Osteoblast (primary cell): ENCODE data around the gene USP50. TPM values are rescaled to one million over a fixed set of nuclear protein-coding genes. Genes with fewer than 3 reads are reported as not detected.

Experiments used
- DNase-seq: peaks from one replicate; pipeline ENCODE4 v3.0.0; 2011; ENCODE audit warnings: low spot score, mixed read lengths; ENCODE audit not compliant: insufficient read length; ENCODE audit errors: missing footprints
- H2AFZ ChIP-seq: 2 replicates; pipeline ENCODE4 v1.6.0; 2011; ENCODE audit warnings: mild to moderate bottlenecking, low read length
- H3K27ac ChIP-seq: 2 replicates; pipeline ENCODE4 v1.5.1; 2011; ENCODE audit warnings: mild to moderate bottlenecking, low read depth, low read length, moderate library complexity
- H3K27me3 ChIP-seq: 2 replicates; pipeline ENCODE4 v1.6.0; 2012; ENCODE audit warnings: mild to moderate bottlenecking, control low read depth, inconsistent platforms, low read length, moderate library complexity; ENCODE audit not compliant: insufficient read depth
- H3K36me3 ChIP-seq: 2 replicates; pipeline ENCODE4 v1.5.1; 2011; ENCODE audit warnings: mild to moderate bottlenecking, low read length, control low read depth, moderate library complexity; ENCODE audit not compliant: insufficient read depth
- H3K4me1 ChIP-seq: 2 replicates; pipeline ENCODE4 v1.5.1; 2011; ENCODE audit warnings: mild to moderate bottlenecking, low read length, control low read depth, moderate library complexity; ENCODE audit not compliant: insufficient read depth
- H3K4me2 ChIP-seq: 2 replicates; pipeline ENCODE4 v1.6.0; 2011; ENCODE audit warnings: mild to moderate bottlenecking, low read length; ENCODE audit not compliant: insufficient read depth
- H3K4me3 ChIP-seq: fragments of 200-600 bp; sonication (generic); 3 replicates; pipeline ENCODE4 v1.5.1; 2012; ENCODE audit warnings: mild to moderate bottlenecking, low read length, inconsistent platforms; ENCODE audit not compliant: insufficient read depth
- H3K79me2 ChIP-seq: 2 replicates; pipeline ENCODE4 v1.6.0; 2012; ENCODE audit warnings: mild to moderate bottlenecking, low read length, control low read depth, inconsistent platforms; ENCODE audit not compliant: insufficient read depth
- H3K9me3 ChIP-seq: 2 replicates; pipeline ENCODE4 v1.5.1; 2011; ENCODE audit warnings: low read depth, low read length, control low read depth
- H4K20me1 ChIP-seq: 2 replicates; pipeline ENCODE4 v1.6.0; 2012; ENCODE audit warnings: mild to moderate bottlenecking, low read length, control low read depth; ENCODE audit not compliant: insufficient read depth
- CTCF ChIP-seq: IDR thresholded peaks from 2 replicates; pipeline ENCODE4 v1.5.1; 2011; ENCODE audit warnings: mild to moderate bottlenecking, low read depth, low read length, moderate library complexity; ENCODE audit errors: extremely low read depth
- total RNA-seq: library from RNA; depleted of rRNA; stranded (reverse); fragments of >200 nt; gene quantifications from 2 replicates; pipeline ENCODE4 v1.2.3, GENCODE V29; 2012

Gene USP50
- total RNA-seq, 1 donor = 1.1 TPM

DNA sequence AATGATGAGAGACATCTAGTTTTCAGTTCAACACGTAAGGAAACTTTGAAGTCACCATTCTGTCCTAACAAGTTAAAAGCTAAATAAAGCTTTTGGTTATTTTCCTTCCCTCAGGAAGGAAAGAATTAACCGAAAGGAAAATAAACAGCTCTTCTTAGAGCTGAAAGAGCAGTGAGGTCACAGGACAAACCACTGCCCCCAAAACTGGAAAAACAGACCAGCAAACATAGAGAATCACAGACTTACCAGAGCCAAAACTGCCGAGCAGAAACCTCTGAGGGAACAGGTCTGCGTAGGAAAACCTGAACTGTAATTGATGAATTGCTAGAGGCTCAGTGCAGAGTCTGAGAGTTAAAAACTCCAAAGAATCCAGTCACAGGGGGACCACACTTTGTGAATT, 14.7 kb downstream of the USP50 start:
- no peaks in the 10 kb centered on the region for H3K27me3 ChIP-seq
- H3K4me2 ChIP-seq = peak overlapping the region; percentile 72
- no peaks in the 10 kb centered on the region for H3K36me3 ChIP-seq
- no peaks in the 10 kb centered on the region for H3K9me3 ChIP-seq
- H4K20me1 ChIP-seq = no peaks in the 10 kb centered on the region
- H2AFZ ChIP-seq = peak overlapping the region; percentile 89
- no peak for DNase-seq
- no peaks in the 10 kb centered on the region for H3K79me2 ChIP-seq
- no peak for TF ChIP-seq CTCF
- peak overlapping the region; percentile 45 for H3K4me3 ChIP-seq
- H3K27ac ChIP-seq = no peak overlapping the region
- no peaks in the 10 kb centered on the region for H3K4me1 ChIP-seq

DNA sequence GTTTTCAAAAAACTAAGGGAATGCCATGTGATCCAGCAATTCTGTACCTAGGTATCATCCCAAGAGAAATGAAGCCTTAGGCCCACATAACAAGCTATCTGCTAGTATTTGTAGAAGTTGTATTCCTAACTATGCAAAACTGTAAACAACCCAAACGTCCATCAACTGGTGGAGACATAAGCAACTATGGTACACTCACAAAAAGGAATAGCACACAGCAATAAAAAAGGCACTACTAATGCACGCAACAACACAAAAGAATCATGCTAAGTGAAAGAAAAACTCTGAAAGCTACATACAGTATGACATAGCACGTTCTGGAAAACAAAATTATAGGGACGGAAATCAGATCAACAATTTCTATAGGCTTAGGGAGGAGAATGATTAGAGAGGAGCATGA, 15.3 kb downstream of the USP50 start:
- Histone ChIP-seq H3K4me2 (no peak overlapping the region), H3K79me2 (no peaks in the 10 kb centered on the region)

GRCh38 chr15:50523851-50524251, 22.6 kb downstream of the USP50 start:
- H3K27me3 ChIP-seq = no peaks in the 10 kb centered on the region
- no peak for DNase-seq
- peak overlapping the region; percentile 23 for H2AFZ ChIP-seq
- no peaks in the 10 kb centered on the region for H3K79me2 ChIP-seq
- no peaks in the 10 kb centered on the region for H4K20me1 ChIP-seq
- H3K36me3 ChIP-seq = no peaks in the 10 kb centered on the region
- H3K4me2 ChIP-seq = no peak overlapping the region
- H3K27ac ChIP-seq = no peak overlapping the region
- H3K9me3 ChIP-seq = no peaks in the 10 kb centered on the region
- H3K4me1 ChIP-seq = no peaks in the 10 kb centered on the region
- H3K4me3 ChIP-seq = no peak overlapping the region
- no peak for TF ChIP-seq CTCF

More for the DNA sequence above, 15.3 kb downstream of the USP50 start:
- no peaks in the 10 kb centered on the region for H3K4me1 ChIP-seq
- H3K27me3 ChIP-seq = no peaks in the 10 kb centered on the region
- no peaks in the 10 kb centered on the region for H4K20me1 ChIP-seq
- no peak for DNase-seq
- no peaks in the 10 kb centered on the region for H3K36me3 ChIP-seq
- no peak overlapping the region for H2AFZ ChIP-seq
- no peak overlapping the region for H3K4me3 ChIP-seq
- no peak for TF ChIP-seq CTCF
- H3K27ac ChIP-seq = no peak overlapping the region
- H3K9me3 ChIP-seq = no peaks in the 10 kb centered on the region

GRCh38 chr15:50519740-50520425, 26.6 kb downstream of the USP50 start:
- Histone ChIP-seq H3K9me3 (no peaks in the 10 kb centered on the region), H3K36me3 (no peaks in the 10 kb centered on the region), H3K4me1 (no peaks in the 10 kb centered on the region), H3K4me2 (no peak overlapping the region), H3K4me3 (no peak overlapping the region), H4K20me1 (no peaks in the 10 kb centered on the region), H3K79me2 (no peaks in the 10 kb centered on the region), H3K27me3 (no peaks in the 10 kb centered on the region), H3K27ac (no peak overlapping the region), H2AFZ (no peak overlapping the region)
- TF ChIP-seq CTCF = no peak
- DNase-seq = no peak
